Fibroblast of pulmonary artery (primary cell): Measurements from ENCODE around the gene TNRC18.
A peak's percentile ranks its signal among the peaks of the same experiment; 100 is the strongest.
"Not testable (repeated sequence)": the region's sequence is repeated elsewhere in the genome, so short reads cannot be mapped to it uniquely, and the experiment has no call there.

Source experiments
- DNase-seq: peaks from one replicate; pipeline ENCODE4 v3.0.0-alpha.2; 2010; ENCODE audit warnings: low read depth
- H3K4me3 ChIP-seq: replicated peaks from 2 replicates; pipeline ENCODE4 v1.5.1; 2011; ENCODE audit warnings: low read depth, mild to moderate bottlenecking, control low read depth, low read length, moderate library complexity
- TF ChIP-seq, protein P1 (sequence below): IDR thresholded peaks from 2 replicates; pipeline ENCODE4 v1.5.1; 2011; ENCODE audit warnings: mild to moderate bottlenecking, control low read depth, low read length, inconsistent platforms; ENCODE audit errors: missing control alignments

TNRC18 gene

DNA sequence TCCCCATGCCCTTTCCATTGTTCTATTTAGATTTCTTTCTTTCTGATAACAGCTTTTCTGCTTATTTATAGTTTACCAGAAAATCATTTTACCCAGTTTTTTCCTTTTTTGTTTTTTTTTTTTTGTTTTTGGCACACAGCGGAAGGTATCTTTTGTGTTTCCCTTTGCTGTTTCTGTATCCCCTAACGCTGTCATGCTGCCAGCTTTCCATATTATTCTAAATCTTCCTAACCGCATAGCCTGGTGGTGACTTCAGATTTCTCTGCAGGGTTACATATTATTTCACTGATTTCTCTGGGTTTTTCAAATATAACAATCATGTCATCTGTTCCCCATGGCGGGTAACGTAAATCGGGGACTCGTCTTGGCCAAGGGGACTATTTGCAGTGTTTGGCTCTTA lies 144.9 kb downstream of the TNRC18 start:
- TF ChIP-seq, protein P1, sequence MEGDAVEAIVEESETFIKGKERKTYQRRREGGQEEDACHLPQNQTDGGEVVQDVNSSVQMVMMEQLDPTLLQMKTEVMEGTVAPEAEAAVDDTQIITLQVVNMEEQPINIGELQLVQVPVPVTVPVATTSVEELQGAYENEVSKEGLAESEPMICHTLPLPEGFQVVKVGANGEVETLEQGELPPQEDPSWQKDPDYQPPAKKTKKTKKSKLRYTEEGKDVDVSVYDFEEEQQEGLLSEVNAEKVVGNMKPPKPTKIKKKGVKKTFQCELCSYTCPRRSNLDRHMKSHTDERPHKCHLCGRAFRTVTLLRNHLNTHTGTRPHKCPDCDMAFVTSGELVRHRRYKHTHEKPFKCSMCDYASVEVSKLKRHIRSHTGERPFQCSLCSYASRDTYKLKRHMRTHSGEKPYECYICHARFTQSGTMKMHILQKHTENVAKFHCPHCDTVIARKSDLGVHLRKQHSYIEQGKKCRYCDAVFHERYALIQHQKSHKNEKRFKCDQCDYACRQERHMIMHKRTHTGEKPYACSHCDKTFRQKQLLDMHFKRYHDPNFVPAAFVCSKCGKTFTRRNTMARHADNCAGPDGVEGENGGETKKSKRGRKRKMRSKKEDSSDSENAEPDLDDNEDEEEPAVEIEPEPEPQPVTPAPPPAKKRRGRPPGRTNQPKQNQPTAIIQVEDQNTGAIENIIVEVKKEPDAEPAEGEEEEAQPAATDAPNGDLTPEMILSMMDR, result no peak
- no peak for DNase-seq
- H3K4me3 ChIP-seq, result no peak overlapping the region

- no peak for DNase-seq
- TF ChIP-seq, protein P1, result no peak
- H3K4me3 ChIP-seq, result no peak overlapping the region
Measured at GRCh38 chr7:5276611-5277010, 147.0 kb downstream of the TNRC18 start.

GRCh38 chr7:5276123-5276522 lies 147.5 kb downstream of the TNRC18 start:
- not testable (repeated sequence) for DNase-seq, H3K4me3 ChIP-seq

- H3K4me3 ChIP-seq, DNase-seq: not testable (repeated sequence)
Measured at GRCh38 chr7:5275510-5275909, 148.1 kb downstream of the TNRC18 start.

DNA sequence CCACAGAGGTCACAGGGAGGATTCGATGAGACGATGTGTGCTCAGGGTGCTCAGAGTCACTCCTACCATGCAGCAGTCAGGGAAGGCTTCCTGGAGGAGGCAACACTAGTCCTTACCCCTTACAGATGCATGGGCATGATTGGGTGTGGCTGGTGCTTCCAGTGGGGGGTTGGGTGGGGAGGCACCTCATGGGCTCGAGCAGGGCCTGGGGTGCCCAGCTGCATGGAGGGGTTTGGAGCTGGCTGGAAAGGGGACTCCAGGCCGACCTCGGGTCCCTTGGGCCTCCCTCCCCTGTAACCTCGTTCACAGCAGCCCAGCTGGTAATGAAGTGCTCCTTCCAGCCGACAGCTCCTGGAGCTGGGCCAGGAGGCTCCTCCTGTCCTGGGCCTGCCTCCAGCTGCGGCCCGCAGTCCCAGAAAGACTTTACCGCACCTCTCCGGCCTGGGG lies 148.6 kb downstream of the TNRC18 start:
- H3K4me3 ChIP-seq, result not testable (repeated sequence)
- DNase-seq, result peak; percentile 29

DNA sequence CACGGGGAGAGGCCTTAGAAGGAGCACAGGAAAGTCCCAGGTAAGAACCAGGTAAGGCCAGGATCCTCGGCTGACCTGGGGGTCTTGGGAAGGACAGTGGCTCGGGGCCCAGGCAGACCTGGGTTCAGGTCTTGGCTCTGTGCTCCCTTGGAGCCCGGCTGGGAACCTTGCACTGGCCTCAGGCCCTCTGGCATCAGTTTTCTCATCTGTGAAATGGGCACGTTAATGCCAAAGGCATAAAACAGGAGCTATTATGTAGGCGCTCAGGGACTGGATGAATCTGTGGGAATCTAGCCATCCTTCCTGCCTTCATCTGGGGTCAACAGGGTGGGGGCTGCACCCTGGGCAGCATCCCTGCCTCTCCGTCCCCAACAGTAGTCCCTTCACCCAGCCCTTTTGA lies 149.2 kb downstream of the TNRC18 start:
- TF ChIP-seq, protein P1, result no peak
- DNase-seq, result no peak
- no peak overlapping the region for H3K4me3 ChIP-seq

- not testable (repeated sequence) for DNase-seq, H3K4me3 ChIP-seq
Measured at GRCh38 chr7:5273831-5274405, 149.7 kb downstream of the TNRC18 start.

DNA sequence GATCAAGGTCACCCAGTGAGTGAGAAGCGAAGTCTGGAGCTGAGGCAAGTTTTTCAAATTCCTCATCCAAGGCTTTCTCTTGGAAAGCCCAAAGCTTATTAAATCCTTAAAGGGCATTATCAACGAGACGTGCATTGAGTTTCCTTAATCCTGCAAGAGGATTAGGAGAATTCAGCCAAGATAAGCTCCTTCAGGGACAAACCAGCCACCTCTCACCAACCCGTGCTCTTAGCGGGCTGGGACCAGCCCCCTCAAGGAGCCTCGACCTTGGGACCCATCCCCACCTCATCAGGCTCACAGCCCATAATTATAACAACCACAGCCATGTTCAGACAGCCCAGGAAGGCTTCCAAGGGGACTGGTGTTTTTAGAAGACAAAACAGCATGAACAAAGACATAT lies 152.8 kb downstream of the TNRC18 start:
- TF ChIP-seq, protein P1, result no peak
- no peak overlapping the region for H3K4me3 ChIP-seq
- no peak for DNase-seq

DNA sequence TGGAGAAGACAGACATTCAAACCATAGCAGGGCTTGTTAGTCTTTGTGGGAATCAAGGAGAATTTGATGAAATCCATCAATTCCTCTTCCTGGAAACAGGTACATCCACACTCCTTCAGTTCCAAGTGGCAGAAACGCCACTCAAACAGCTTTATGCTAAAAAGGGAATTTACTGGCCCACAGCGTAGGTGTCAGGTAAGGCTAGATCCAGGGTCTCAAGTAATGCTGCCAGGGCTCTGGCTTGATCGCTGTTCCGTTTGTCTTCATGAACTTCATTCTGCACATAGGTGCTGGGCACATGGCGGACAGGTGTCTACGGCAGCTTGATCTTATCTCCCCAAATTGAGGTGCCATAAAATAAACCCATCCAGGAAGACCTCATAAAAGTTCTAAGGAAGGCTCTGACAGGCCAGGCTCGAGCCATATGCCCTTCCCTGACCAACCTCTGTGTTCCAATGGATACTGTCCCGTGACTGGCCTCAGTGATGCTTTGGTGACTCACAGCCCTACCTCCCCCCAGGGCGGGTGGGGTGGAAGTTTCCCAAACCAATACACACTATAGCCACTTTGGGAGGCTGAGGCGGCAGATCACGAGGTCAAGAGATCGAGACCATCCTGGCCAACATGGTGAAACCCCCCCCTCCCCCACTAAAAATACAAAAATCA lies 153.5 kb downstream of the TNRC18 start:
- not testable (repeated sequence) for DNase-seq, H3K4me3 ChIP-seq

DNA sequence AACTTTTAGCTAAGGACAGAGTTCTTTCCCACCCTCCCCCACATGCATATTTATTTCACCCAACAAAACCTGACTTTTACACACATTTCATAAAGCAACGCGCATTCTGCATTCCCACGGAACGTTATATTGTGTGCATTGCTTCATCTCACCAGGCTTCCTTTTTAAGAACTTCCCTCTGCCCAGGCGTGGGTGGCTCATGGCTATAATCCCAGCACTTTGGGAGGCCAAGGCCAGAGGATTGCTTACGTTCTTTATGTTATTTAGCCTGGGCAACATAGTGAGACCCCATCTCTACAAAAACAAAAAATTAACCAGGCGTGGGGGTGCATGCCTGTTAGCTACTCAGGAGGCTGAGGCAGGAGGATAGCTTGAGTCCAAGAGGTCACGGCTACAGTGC lies 155.8 kb downstream of the TNRC18 start:
- DNase-seq, H3K4me3 ChIP-seq: not testable (repeated sequence)
